GM19372 (cell line): Measurements from ENCODE around the gene FMN2.

ENCODE experiments used
- ATAC-seq: cut with Tn5 transposase; IDR thresholded peaks from one replicate; pipeline ENCODE4 v1.9.1; 2021; ENCODE audit warnings: mild to moderate bottlenecking, low read depth, moderate library complexity; ENCODE audit not compliant: unreplicated experiment

FMN2 gene

DNA sequence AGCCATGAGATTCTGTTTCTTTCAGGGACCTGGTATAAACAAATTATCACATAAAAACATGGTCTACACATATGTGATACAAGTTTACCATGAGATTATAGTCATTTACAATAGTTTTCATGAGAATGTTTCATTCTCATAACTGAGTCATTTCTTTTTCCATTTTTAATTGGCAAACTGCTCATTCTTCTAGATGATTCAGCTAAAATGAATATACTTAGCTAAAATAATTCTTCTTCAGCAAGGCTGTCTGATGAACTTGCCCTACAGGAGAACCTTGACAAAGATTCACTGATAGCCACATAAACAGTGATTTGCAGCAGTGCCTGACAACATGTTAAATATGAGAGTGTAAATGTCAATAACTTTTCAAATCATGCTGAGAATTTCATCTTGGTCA lies 253.2 kb downstream of the FMN2 start:
- no peak for ATAC-seq

DNA sequence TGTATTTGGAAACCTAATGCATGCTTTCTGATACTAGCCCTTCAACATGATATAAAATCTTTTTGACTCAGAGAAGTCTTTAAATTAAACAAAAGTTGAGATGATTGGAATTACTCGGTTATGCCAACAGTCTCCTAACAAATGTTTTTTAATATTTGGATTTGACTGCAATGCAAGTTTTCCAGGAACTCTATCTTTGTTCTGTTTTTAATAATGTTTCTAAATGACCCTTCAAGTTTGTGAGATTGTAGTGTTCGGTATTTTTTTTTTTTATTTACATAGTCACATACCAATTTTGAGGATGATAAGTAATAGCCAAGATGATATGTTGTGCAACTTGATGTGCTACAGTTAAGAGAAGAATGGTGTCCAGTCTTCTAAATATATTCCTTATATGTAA lies 258.0 kb downstream of the FMN2 start:
- no peak for ATAC-seq

DNA sequence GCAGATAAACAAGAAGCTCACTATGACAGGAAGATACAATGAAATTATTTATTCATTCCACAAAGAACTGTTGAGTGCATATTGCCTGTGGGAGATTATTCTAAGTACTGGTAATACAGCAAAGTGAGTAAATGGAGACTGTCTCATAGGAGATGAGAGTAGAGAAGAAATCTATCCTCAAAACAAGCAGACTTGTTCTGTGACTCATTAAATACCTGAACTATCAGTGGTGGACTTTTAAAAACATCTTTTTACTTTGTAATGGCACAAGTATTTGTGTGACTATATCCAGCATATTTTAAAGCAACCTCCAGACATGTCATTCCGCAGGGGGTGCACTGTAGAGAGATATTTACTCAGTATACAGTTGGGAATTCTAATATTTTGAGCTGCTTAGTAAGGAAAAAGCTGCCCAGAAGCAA lies 259.2 kb downstream of the FMN2 start:
- no peak for ATAC-seq

- no peak for ATAC-seq
Measured at GRCh38 chr1:240351690-240352089, 260.0 kb downstream of the FMN2 start.

- ATAC-seq: no peak
Measured at GRCh38 chr1:240352769-240353168, 261.1 kb downstream of the FMN2 start.

DNA sequence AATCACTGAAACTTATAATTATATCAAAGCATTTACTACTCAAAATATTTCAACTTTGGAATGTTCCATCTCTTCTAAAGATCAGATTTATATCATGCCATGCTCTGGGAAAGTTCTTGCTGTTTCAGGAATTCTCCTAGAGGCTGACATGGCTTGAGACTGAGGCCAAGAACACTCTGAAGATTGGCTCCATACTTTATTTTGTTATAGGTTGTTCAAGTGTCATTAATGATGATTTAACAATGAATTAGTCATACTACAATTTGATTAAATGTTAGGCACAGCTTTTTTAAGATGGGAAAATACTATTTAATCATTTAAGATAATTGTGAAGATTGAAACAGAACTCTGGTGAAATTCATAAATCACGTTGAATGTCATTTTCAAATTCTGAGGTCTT lies 264.9 kb downstream of the FMN2 start:
- no peak for ATAC-seq

DNA sequence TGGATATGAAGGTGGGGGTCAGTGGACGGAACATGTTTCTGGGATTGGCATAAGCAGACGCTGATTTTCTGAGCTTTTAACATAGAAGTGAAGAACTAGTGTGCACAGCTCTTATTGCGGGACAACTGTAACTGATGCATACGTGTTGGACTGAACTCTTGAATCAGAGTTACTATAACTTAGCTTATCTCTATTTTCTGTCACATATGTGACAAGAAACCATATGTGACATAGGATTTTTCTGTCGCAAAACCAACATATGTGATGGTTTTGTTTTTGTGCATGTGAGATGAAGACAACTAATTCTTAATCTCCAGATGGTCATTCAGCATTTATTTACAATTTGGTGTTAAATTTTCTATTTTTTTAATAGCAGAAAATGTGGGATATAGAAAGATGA lies 270.4 kb downstream of the FMN2 start:
- no peak for ATAC-seq

GRCh38 chr1:240362826-240363225 lies 271.1 kb downstream of the FMN2 start:
- no peak for ATAC-seq

DNA sequence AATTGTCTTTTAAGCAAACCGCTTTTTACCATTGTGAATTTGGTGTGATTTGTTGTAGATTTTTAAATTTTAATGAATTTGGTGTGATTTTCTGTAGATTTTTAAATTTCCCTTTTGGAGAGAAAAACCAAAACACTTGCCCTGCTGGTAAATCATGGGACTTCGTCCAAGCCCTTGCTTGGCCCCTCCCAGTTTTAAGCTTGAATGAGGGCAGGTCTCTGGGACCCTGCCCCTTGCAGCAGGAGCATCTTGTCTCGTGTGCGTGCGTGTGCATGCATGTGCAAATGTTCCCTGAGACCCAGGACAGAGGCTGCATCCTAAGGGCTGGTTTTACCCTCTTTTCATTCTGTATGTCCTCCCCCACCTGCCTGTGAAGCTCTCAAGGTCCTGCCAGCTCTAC lies 271.6 kb downstream of the FMN2 start:
- ATAC-seq: no peak

DNA sequence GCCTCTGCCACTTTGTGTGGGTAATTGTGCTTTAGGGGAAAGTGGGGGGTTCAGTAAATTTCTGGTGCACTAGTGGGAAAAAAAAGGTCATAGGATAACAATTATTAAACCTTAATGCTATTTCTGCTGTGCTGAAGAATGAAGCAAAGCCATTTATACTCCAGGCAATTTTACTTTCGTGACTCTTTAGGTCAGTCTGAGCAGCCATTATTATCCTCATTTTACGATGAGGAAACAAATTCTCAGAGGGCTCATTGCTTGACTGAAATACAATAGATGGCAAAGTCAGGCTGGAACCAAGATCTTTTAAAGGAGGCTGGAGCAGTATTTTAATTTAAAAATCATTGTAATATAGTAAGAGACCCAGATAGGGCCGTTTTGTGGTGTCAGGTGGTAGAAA lies 272.2 kb downstream of the FMN2 start:
- ATAC-seq: no peak

GRCh38 chr1:240366636-240367035 lies 275.0 kb downstream of the FMN2 start:
- no peak for ATAC-seq

GRCh38 chr1:240385551-240385950 lies 293.9 kb downstream of the FMN2 start:
- no peak for ATAC-seq

- no peak for ATAC-seq
Measured at GRCh38 chr1:240385985-240386978, 294.6 kb downstream of the FMN2 start.

DNA sequence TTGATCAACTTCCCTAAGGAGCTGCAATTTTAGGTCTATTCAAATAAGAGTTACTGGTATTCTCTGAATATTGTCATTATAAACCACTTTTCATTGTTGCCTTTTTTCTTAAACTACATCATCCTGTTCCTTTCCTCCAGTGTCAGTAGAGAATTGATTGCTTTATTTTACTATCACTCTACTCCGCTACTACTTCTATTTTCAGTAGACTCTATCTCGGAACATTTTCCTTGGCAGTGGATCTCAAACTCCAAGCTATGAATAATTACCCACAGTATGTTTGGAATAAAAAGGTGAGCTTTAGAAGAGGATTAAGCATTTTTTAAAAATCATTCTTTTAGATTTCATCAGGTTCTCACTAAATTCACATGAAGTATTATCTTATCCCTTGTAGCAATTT lies 295.4 kb downstream of the FMN2 start:
- no peak for ATAC-seq

- ATAC-seq: no peak
Measured at GRCh38 chr1:240391660-240392260, 300.1 kb downstream of the FMN2 start.

- ATAC-seq: no peak
Measured at GRCh38 chr1:240394353-240394752, 302.7 kb downstream of the FMN2 start.

- ATAC-seq: no peak
Measured at GRCh38 chr1:240395336-240395735, 303.7 kb downstream of the FMN2 start.

DNA sequence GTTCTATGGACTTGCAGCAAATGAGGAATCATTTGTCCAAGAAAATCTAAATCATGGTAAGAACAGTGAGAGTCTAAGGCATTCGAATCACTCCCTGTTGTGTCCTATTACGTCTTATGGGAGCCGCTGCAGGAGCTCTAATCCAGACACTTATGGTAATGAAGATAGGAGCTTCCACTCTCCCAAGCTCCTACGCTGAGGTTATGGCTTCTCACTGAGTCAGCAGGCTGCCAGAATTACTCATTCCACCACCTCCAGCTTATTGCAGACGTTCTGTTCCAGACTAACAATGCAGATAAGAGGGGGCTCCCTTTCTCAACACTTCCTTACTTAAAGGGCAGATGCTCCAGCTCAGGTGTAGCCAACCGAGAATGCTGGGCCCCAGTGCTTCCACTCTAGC lies 307.7 kb downstream of the FMN2 start:
- no peak for ATAC-seq

DNA sequence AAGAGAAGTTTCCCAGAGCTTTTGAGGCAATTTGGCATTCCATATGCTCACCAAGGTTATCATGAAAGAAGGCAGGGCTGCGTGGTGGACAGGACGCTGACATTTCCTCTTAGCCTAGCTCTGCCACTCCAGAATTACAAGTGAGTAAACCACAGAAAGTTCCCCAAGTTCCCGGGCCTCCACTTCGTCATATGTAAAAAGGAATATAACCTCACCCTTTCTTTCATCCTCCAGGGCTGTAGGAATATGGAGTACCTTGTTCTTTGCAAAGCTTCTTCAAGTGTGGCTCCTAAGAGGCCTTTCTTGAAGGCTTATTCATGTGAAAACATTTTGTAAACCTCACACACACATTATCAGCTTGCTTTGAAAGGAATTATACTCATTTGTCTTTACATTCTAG lies 310.0 kb downstream of the FMN2 start:
- ATAC-seq: no peak

GRCh38 chr1:240402326-240402725 lies 310.6 kb downstream of the FMN2 start:
- no peak for ATAC-seq

DNA sequence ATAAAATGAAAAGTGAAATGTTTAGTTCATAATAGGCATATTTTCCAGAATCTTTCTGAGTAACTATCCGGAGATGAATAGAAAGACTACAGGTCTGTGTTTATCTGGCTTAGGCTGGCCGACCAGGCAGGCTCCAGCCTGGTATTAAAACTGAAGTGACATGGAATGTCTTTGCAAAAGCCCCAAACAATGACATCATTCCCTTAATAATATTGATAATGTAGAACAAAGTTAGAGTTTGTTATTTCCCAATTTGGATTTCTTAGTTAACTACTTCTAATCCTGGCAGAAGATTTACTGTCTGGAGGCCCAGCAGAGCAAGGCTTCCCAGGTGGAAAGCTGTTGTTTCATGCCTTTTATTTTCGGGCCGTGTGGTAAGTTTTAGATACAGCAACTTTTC lies 312.6 kb downstream of the FMN2 start:
- ATAC-seq: no peak

- no peak for ATAC-seq
Measured at GRCh38 chr1:240405751-240406150, 314.1 kb downstream of the FMN2 start.
